GF-D8 (cell line): ENCODE results near the gene WDR4.
"Not testable (repeated sequence)": the region's sequence is repeated elsewhere in the genome, so short reads cannot be mapped to it uniquely, and the experiment has no call there.

ENCODE experiments used
- DNase-seq: peaks from one replicate; lab custom pipeline; 2025; lab: John Stamatoyannopoulos, UW

Gene WDR4

GRCh38 chr21:42878993-42879787 is at the start of gene WDR4:
TSS of gene WDR4 (minus strand) at chr21:42879539. CDS start at chr21:42879495, 44 bp downstream.
- DNase-seq: peak; percentile 91

- not testable (repeated sequence) for DNase-seq
Measured at GRCh38 chr21:42927474-42928200, 48.3 kb upstream of the WDR4 start.

- DNase-seq: no peak
Measured at GRCh38 chr21:42925114-42925926, 46.0 kb upstream of the WDR4 start, which contains the start of gene ERVH48-1. TSS of gene ERVH48-1 (minus strand) at chr21:42925630. CDS start at chr21:42919006, 6,624 bp downstream.

- DNase-seq: no peak
Measured at GRCh38 chr21:42924433-42924751, 45.1 kb upstream of the WDR4 start.

- peak; percentile 97 for DNase-seq
Measured at GRCh38 chr21:42923553-42924432, 44.5 kb upstream of the WDR4 start.

- DNase-seq: no peak
Measured at GRCh38 chr21:42922918-42923317, 43.6 kb upstream of the WDR4 start.

- DNase-seq: no peak
Measured at GRCh38 chr21:42921927-42922326, 42.6 kb upstream of the WDR4 start.

GRCh38 chr21:42918291-42918690 is 39.0 kb upstream of the WDR4 start:
- DNase-seq: no peak

- DNase-seq: no peak
Measured at GRCh38 chr21:42913476-42913875, 34.1 kb upstream of the WDR4 start.

GRCh38 chr21:42911920-42912319 is 32.6 kb upstream of the WDR4 start:
- DNase-seq: not testable (repeated sequence)

GRCh38 chr21:42908484-42908883 is 29.1 kb upstream of the WDR4 start:
- not testable (repeated sequence) for DNase-seq

- no peak for DNase-seq
Measured at GRCh38 chr21:42906233-42906632, 26.9 kb upstream of the WDR4 start.

GRCh38 chr21:42905195-42905594 is 25.9 kb upstream of the WDR4 start:
- no peak for DNase-seq

GRCh38 chr21:42903817-42904216 is 24.5 kb upstream of the WDR4 start:
- DNase-seq: no peak

- no peak for DNase-seq
Measured at GRCh38 chr21:42900446-42900845, 21.1 kb upstream of the WDR4 start.

GRCh38 chr21:42892931-42893755 is 13.8 kb upstream of the WDR4 start, which contains the start of gene NDUFV3:
TSS of gene NDUFV3 (plus strand) at chr21:42893309. CDS start at chr21:42893334, 25 bp downstream.
- peak; percentile 99 for DNase-seq

- no peak for DNase-seq
Measured at GRCh38 chr21:42892582-42892930, 13.2 kb upstream of the WDR4 start.

- peak; percentile 6 for DNase-seq
Measured at GRCh38 chr21:42887326-42887725, 8.0 kb upstream of the WDR4 start.

- no peak for DNase-seq
Measured at GRCh38 chr21:42883921-42884320, 4.6 kb upstream of the WDR4 start.

GRCh38 chr21:42880352-42880751 is 1.0 kb upstream of the WDR4 start:
- no peak for DNase-seq

- no peak for DNase-seq
Measured at GRCh38 chr21:42878678-42878992, 704 bp downstream of the WDR4 start.
